ENCODE data around the gene KIAA1191.

The KIAA1191 gene

GRCh38 chr5:176401281-176402205 lies 40.0 kb upstream of the KIAA1191 start:
- Histone ChIP-seq H3K4me3 (ENCODE audit: insufficient read depth, low read depth, low read length) (no peak overlapping the region), H3K36me3 (ENCODE audit: control insufficient read depth, insufficient read depth, low read length) (no peaks in the 10 kb centered on the region), H3K4me1 (ENCODE audit: control insufficient read depth, insufficient read depth, low read length) (no peaks in the 10 kb centered on the region), H3K27ac (ENCODE audit: insufficient read depth, low read depth, low read length, poor library complexity, severe bottlenecking) (no peak overlapping the region), H3K9me3 (ENCODE audit: control insufficient read depth, low read length) (no peaks in the 10 kb centered on the region), H3K27me3 (ENCODE audit: control insufficient read depth, insufficient read depth, low read length, poor library complexity, severe bottlenecking) (no peaks in the 10 kb centered on the region)
- WGBS, 2 experiments, result 91% methylated on average over 22 of the region's 22 CpGs

- Histone ChIP-seq H3K27me3 (ENCODE audit: control insufficient read depth, insufficient read depth, low read length, poor library complexity, severe bottlenecking) (no peaks in the 10 kb centered on the region), H3K9me3 (ENCODE audit: control insufficient read depth, low read length) (no peaks in the 10 kb centered on the region), H3K27ac (ENCODE audit: insufficient read depth, low read depth, low read length, poor library complexity, severe bottlenecking) (no peak overlapping the region), H3K4me3 (ENCODE audit: insufficient read depth, low read depth, low read length) (no peak overlapping the region), H3K4me1 (ENCODE audit: control insufficient read depth, insufficient read depth, low read length) (no peaks in the 10 kb centered on the region), H3K36me3 (ENCODE audit: control insufficient read depth, insufficient read depth, low read length) (no peaks in the 10 kb centered on the region)
- 90 to 91% methylated on average over 17 of the region's 17 CpGs for WGBS, 2 experiments
Observed at GRCh38 chr5:176400382-176401156, 39.0 kb upstream of the KIAA1191 start.

GRCh38 chr5:176397736-176398420 lies 36.3 kb upstream of the KIAA1191 start:
- no peaks in the 10 kb centered on the region for H3K4me1 ChIP-seq (ENCODE audit: control insufficient read depth, insufficient read depth, low read length)
- H3K9me3 ChIP-seq (ENCODE audit: control insufficient read depth, low read length), result no peaks in the 10 kb centered on the region
- no peaks in the 10 kb centered on the region for H3K27me3 ChIP-seq (ENCODE audit: control insufficient read depth, insufficient read depth, low read length, poor library complexity, severe bottlenecking)
- WGBS, 2 experiments, result 92 to 94% methylated on average over 18 of the region's 18 CpGs
- no peak overlapping the region for H3K4me3 ChIP-seq (ENCODE audit: insufficient read depth, low read depth, low read length)
- H3K36me3 ChIP-seq (ENCODE audit: control insufficient read depth, insufficient read depth, low read length), result no peaks in the 10 kb centered on the region
- H3K27ac ChIP-seq (ENCODE audit: insufficient read depth, low read depth, low read length, poor library complexity, severe bottlenecking), result no peak overlapping the region

GRCh38 chr5:176396330-176396729 lies 34.8 kb upstream of the KIAA1191 start:
- Histone ChIP-seq H3K27me3 (ENCODE audit: control insufficient read depth, insufficient read depth, low read length, poor library complexity, severe bottlenecking) (no peaks in the 10 kb centered on the region), H3K27ac (ENCODE audit: insufficient read depth, low read depth, low read length, poor library complexity, severe bottlenecking) (no peak overlapping the region), H3K4me3 (ENCODE audit: insufficient read depth, low read depth, low read length) (no peak overlapping the region), H3K4me1 (ENCODE audit: control insufficient read depth, insufficient read depth, low read length) (no peaks in the 10 kb centered on the region), H3K36me3 (ENCODE audit: control insufficient read depth, insufficient read depth, low read length) (no peaks in the 10 kb centered on the region), H3K9me3 (ENCODE audit: control insufficient read depth, low read length) (no peaks in the 10 kb centered on the region)
- WGBS, 2 experiments, result 80 to 84% methylated on average over 6 of the region's 6 CpGs

- no peaks in the 10 kb centered on the region for H3K27me3 ChIP-seq (ENCODE audit: control insufficient read depth, insufficient read depth, low read length, poor library complexity, severe bottlenecking)
- H3K36me3 ChIP-seq (ENCODE audit: control insufficient read depth, insufficient read depth, low read length), result no peaks in the 10 kb centered on the region
- no peak overlapping the region for H3K27ac ChIP-seq (ENCODE audit: insufficient read depth, low read depth, low read length, poor library complexity, severe bottlenecking)
- WGBS, 2 experiments, result 92 to 93% methylated on average over 11 of the region's 11 CpGs
- H3K9me3 ChIP-seq (ENCODE audit: control insufficient read depth, low read length), result no peaks in the 10 kb centered on the region
- H3K4me1 ChIP-seq (ENCODE audit: control insufficient read depth, insufficient read depth, low read length), result no peaks in the 10 kb centered on the region
- no peak overlapping the region for H3K4me3 ChIP-seq (ENCODE audit: insufficient read depth, low read depth, low read length)
Observed at GRCh38 chr5:176394881-176395675, 33.5 kb upstream of the KIAA1191 start.

GRCh38 chr5:176394096-176394495 lies 32.5 kb upstream of the KIAA1191 start:
- Histone ChIP-seq H3K9me3 (ENCODE audit: control insufficient read depth, low read length) (no peaks in the 10 kb centered on the region), H3K4me3 (ENCODE audit: insufficient read depth, low read depth, low read length) (no peak overlapping the region), H3K27ac (ENCODE audit: insufficient read depth, low read depth, low read length, poor library complexity, severe bottlenecking) (no peak overlapping the region), H3K27me3 (ENCODE audit: control insufficient read depth, insufficient read depth, low read length, poor library complexity, severe bottlenecking) (no peaks in the 10 kb centered on the region), H3K4me1 (ENCODE audit: control insufficient read depth, insufficient read depth, low read length) (no peaks in the 10 kb centered on the region), H3K36me3 (ENCODE audit: control insufficient read depth, insufficient read depth, low read length) (no peaks in the 10 kb centered on the region)
- 92 to 94% methylated on average over 9 of the region's 9 CpGs for WGBS, 2 experiments

GRCh38 chr5:176392526-176392925 lies 31.0 kb upstream of the KIAA1191 start:
- H3K4me3 ChIP-seq (ENCODE audit: insufficient read depth, low read depth, low read length), result no peak overlapping the region
- peaks cover 3% of the 10 kb centered on the region for H3K4me1 ChIP-seq (ENCODE audit: control insufficient read depth, insufficient read depth, low read length)
- WGBS, 2 experiments, result 93 to 95% methylated on average over 11 of the region's 11 CpGs
- no peaks in the 10 kb centered on the region for H3K27me3 ChIP-seq (ENCODE audit: control insufficient read depth, insufficient read depth, low read length, poor library complexity, severe bottlenecking)
- H3K27ac ChIP-seq (ENCODE audit: insufficient read depth, low read depth, low read length, poor library complexity, severe bottlenecking), result no peak overlapping the region
- H3K36me3 ChIP-seq (ENCODE audit: control insufficient read depth, insufficient read depth, low read length), result no peaks in the 10 kb centered on the region
- no peaks in the 10 kb centered on the region for H3K9me3 ChIP-seq (ENCODE audit: control insufficient read depth, low read length)

GRCh38 chr5:176391999-176392398 lies 30.4 kb upstream of the KIAA1191 start:
- peaks cover 6% of the 10 kb centered on the region for H3K4me1 ChIP-seq (ENCODE audit: control insufficient read depth, insufficient read depth, low read length)
- H3K4me3 ChIP-seq (ENCODE audit: insufficient read depth, low read depth, low read length), result no peak overlapping the region
- H3K36me3 ChIP-seq (ENCODE audit: control insufficient read depth, insufficient read depth, low read length), result no peaks in the 10 kb centered on the region
- H3K9me3 ChIP-seq (ENCODE audit: control insufficient read depth, low read length), result no peaks in the 10 kb centered on the region
- H3K27me3 ChIP-seq (ENCODE audit: control insufficient read depth, insufficient read depth, low read length, poor library complexity, severe bottlenecking), result no peaks in the 10 kb centered on the region
- H3K27ac ChIP-seq (ENCODE audit: insufficient read depth, low read depth, low read length, poor library complexity, severe bottlenecking), result no peak overlapping the region
- 91 to 97% methylated on average over 3 to 4 of the region's 4 CpGs for WGBS, 2 experiments

GRCh38 chr5:176391479-176391878 lies 29.9 kb upstream of the KIAA1191 start:
- no peaks in the 10 kb centered on the region for H3K36me3 ChIP-seq (ENCODE audit: control insufficient read depth, insufficient read depth, low read length)
- H3K9me3 ChIP-seq (ENCODE audit: control insufficient read depth, low read length), result no peaks in the 10 kb centered on the region
- H3K4me1 ChIP-seq (ENCODE audit: control insufficient read depth, insufficient read depth, low read length), result peaks cover 6% of the 10 kb centered on the region
- H3K27ac ChIP-seq (ENCODE audit: insufficient read depth, low read depth, low read length, poor library complexity, severe bottlenecking), result no peak overlapping the region
- WGBS, 2 experiments, result 91% methylated on average over 4 of the region's 4 CpGs
- no peak overlapping the region for H3K4me3 ChIP-seq (ENCODE audit: insufficient read depth, low read depth, low read length)
- H3K27me3 ChIP-seq (ENCODE audit: control insufficient read depth, insufficient read depth, low read length, poor library complexity, severe bottlenecking), result no peaks in the 10 kb centered on the region

Data from ectodermal cell (in vitro differentiated cells).